DND-41 (cell line): Measurements from ENCODE around the gene KRTAP4-9.

Experiments used
- ATAC-seq: fragments of 200-7000 bp; cut with Tn5 transposase; 3 replicates; pipeline ENCODE4 v1.9.1; 2021; ENCODE audit warnings: low read depth; ENCODE audit not compliant: insufficient read depth
- DNase-seq: peaks from one replicate; pipeline ENCODE4 v3.0.0-alpha.2; 2020
- H2AFZ ChIP-seq: 2 replicates; pipeline ENCODE4 v1.6.0; 2012; ENCODE audit warnings: low read depth, low read length
- H3K27ac ChIP-seq: 2 replicates; pipeline ENCODE4 v1.5.1; 2012; ENCODE audit warnings: low read length, inconsistent platforms
- H3K27me3 ChIP-seq: fragments of 200-600 bp; sonication (generic); 2 replicates; pipeline ENCODE4 v1.6.0; 2012; ENCODE audit warnings: low read length, mild to moderate bottlenecking, inconsistent platforms; ENCODE audit not compliant: insufficient read depth, poor library complexity
- H3K36me3 ChIP-seq: 2 replicates; pipeline ENCODE4 v1.5.1; 2012; ENCODE audit warnings: low read length, inconsistent platforms; ENCODE audit not compliant: insufficient read depth
- H3K4me1 ChIP-seq: 2 replicates; pipeline ENCODE4 v1.5.1; 2012; ENCODE audit warnings: mild to moderate bottlenecking, low read length; ENCODE audit not compliant: insufficient read depth
- H3K4me2 ChIP-seq: 2 replicates; pipeline ENCODE4 v1.6.0; 2012; ENCODE audit warnings: mild to moderate bottlenecking, moderate library complexity, low read length, inconsistent platforms; ENCODE audit not compliant: insufficient read depth
- H3K4me3 ChIP-seq, 2 experiments: fragments of 200-600 bp in 1 of 2; shearing (Covaris generic) in 1 of 2; 2 replicates each; pipeline ENCODE4 v1.5.1; 2012 to 2016; ENCODE audit warnings: inconsistent platforms in 2 of 2, low read length in 2 of 2, mild to moderate bottlenecking in 2 of 2, low read depth in 1 of 2, moderate library complexity in 1 of 2
- H3K79me2 ChIP-seq: 2 replicates; pipeline ENCODE4 v1.6.0; 2012; ENCODE audit warnings: low read length, inconsistent platforms; ENCODE audit not compliant: insufficient read depth
- H3K9ac ChIP-seq: 2 replicates; pipeline ENCODE4 v1.6.0; 2012; ENCODE audit warnings: low read depth, mild to moderate bottlenecking, inconsistent platforms, low read length, moderate library complexity
- H3K9me3 ChIP-seq: 2 replicates; pipeline ENCODE4 v1.5.1; 2012; ENCODE audit warnings: low read length, moderate library complexity, mild to moderate bottlenecking, inconsistent platforms; ENCODE audit not compliant: insufficient read depth, severe bottlenecking
- H4K20me1 ChIP-seq: 2 replicates; pipeline ENCODE4 v1.6.0; 2012; ENCODE audit warnings: low read length; ENCODE audit not compliant: insufficient read depth
- CTCF ChIP-seq: IDR thresholded peaks from 2 replicates; pipeline ENCODE4 v1.5.1; 2012; ENCODE audit warnings: borderline replicate concordance, low read length, moderate library complexity, mild to moderate bottlenecking; ENCODE audit not compliant: poor library complexity, severe bottlenecking; ENCODE audit errors: extremely low read depth
- EZH2 ChIP-seq: IDR thresholded peaks from 3 replicates; pipeline ENCODE4 v1.6.1; 2012; ENCODE audit warnings: borderline replicate concordance, low read depth, mild to moderate bottlenecking, moderate library complexity, low read length, inconsistent platforms; ENCODE audit not compliant: severe bottlenecking

Gene KRTAP4-9

GRCh38 chr17:41065829-41066624 lies 39.2 kb upstream of the KRTAP4-9 start, which contains the start of gene KRTAP2-4:
TSS of gene KRTAP2-4 (minus strand) at chr17:41065879. CDS start at chr17:41065845, 34 bp downstream.
- Histone ChIP-seq H3K4me2 (no peak within 1 kb of the TSS), H3K27ac (no peak within 1 kb of the TSS), H4K20me1 (no peaks in the 10 kb centered on the region), H3K4me1 (no peaks in the 10 kb centered on the region), H3K27me3 (no peaks in the 10 kb centered on the region), H3K79me2 (no peaks in the 10 kb centered on the region), H3K9ac (no peak within 1 kb of the TSS), H2AFZ (no peak within 1 kb of the TSS), H3K36me3 (no peaks in the 10 kb centered on the region), H3K4me3 (no peak within 1 kb of the TSS), H3K9me3 (no peaks in the 10 kb centered on the region)
- ATAC-seq (no peak), DNase-seq (no peak)
- TF ChIP-seq CTCF (no peak), EZH2 (no peak)

- no peak overlapping the region for H3K27ac ChIP-seq
Measured at GRCh38 chr17:41067281-41067680, 37.9 kb upstream of the KRTAP4-9 start.

GRCh38 chr17:41069031-41069430 lies 36.2 kb upstream of the KRTAP4-9 start:
- no peak for ATAC-seq

More at GRCh38 chr17:41067281-41067680, 37.9 kb upstream of the KRTAP4-9 start:
- Histone ChIP-seq H3K4me1 (no peaks in the 10 kb centered on the region), H2AFZ (no peak overlapping the region), H3K36me3 (no peaks in the 10 kb centered on the region), H3K9ac (no peak overlapping the region), H3K79me2 (no peaks in the 10 kb centered on the region), H3K27me3 (peaks cover 4% of the 10 kb centered on the region), H4K20me1 (no peaks in the 10 kb centered on the region), H3K4me3 (no peak overlapping the region), H3K4me2 (no peak overlapping the region), H3K9me3 (no peaks in the 10 kb centered on the region)
- ATAC-seq (no peak), DNase-seq (no peak)
- TF ChIP-seq EZH2 (no peak), CTCF (no peak)

More at GRCh38 chr17:41069031-41069430, 36.2 kb upstream of the KRTAP4-9 start:
- DNase-seq = no peak
- Histone ChIP-seq H2AFZ (no peak overlapping the region), H4K20me1 (no peaks in the 10 kb centered on the region), H3K27me3 (peaks cover 4% of the 10 kb centered on the region), H3K27ac (no peak overlapping the region), H3K4me2 (no peak overlapping the region), H3K79me2 (no peaks in the 10 kb centered on the region), H3K4me3 (no peak overlapping the region), H3K4me1 (no peaks in the 10 kb centered on the region), H3K9ac (no peak overlapping the region), H3K9me3 (no peaks in the 10 kb centered on the region), H3K36me3 (no peaks in the 10 kb centered on the region)
- TF ChIP-seq CTCF = no peak
- TF ChIP-seq EZH2 = no peak
